ENCODE measurements around the gene DEFB112.

The DEFB112 gene

GRCh38 chr6:50049829-50050228 lies at the start of gene DEFB112:
TSS of gene DEFB112 (minus strand) at chr6:50049929. CDS start at chr6:50049869, 60 bp downstream.
- DNase-seq (ENCODE audit: low read depth in 2 of 2) = no peak

GRCh38 chr6:50098641-50098993 lies 48.9 kb upstream of the DEFB112 start:
- DNase-seq (ENCODE audit: low read depth in 2 of 2) = no peak

- DNase-seq (ENCODE audit: low read depth in 2 of 2) = no peak
Measured at GRCh38 chr6:50097966-50098640, 48.4 kb upstream of the DEFB112 start.

- DNase-seq (ENCODE audit: low read depth in 2 of 2) = no peak
Measured at GRCh38 chr6:50096296-50096695, 46.6 kb upstream of the DEFB112 start.

GRCh38 chr6:50093938-50094272 lies 44.2 kb upstream of the DEFB112 start:
- no peak for DNase-seq (ENCODE audit: low read depth in 2 of 2)

- no peak for DNase-seq (ENCODE audit: low read depth in 2 of 2)
Measured at GRCh38 chr6:50093116-50093937, 43.6 kb upstream of the DEFB112 start.

GRCh38 chr6:50091641-50092040 lies 41.9 kb upstream of the DEFB112 start:
- no peak for DNase-seq (ENCODE audit: low read depth in 2 of 2)

GRCh38 chr6:50089911-50090310 lies 40.2 kb upstream of the DEFB112 start:
- DNase-seq (ENCODE audit: low read depth in 2 of 2) = no peak

- no peak for DNase-seq (ENCODE audit: low read depth in 2 of 2)
Measured at GRCh38 chr6:50087231-50087954, 37.7 kb upstream of the DEFB112 start.

- no peak for DNase-seq (ENCODE audit: low read depth in 2 of 2)
Measured at GRCh38 chr6:50077385-50077784, 27.7 kb upstream of the DEFB112 start.

GRCh38 chr6:50076431-50076830 lies 26.7 kb upstream of the DEFB112 start:
- DNase-seq (ENCODE audit: low read depth in 2 of 2) = no peak

GRCh38 chr6:50071921-50072320 lies 22.2 kb upstream of the DEFB112 start:
- DNase-seq (ENCODE audit: low read depth in 2 of 2) = no peak

- DNase-seq (ENCODE audit: low read depth in 2 of 2) = no peak
Measured at GRCh38 chr6:50070101-50070500, 20.4 kb upstream of the DEFB112 start.

- DNase-seq (ENCODE audit: low read depth in 2 of 2) = no peak
Measured at GRCh38 chr6:50062051-50062450, 12.3 kb upstream of the DEFB112 start.

- no peak for DNase-seq (ENCODE audit: low read depth in 2 of 2)
Measured at GRCh38 chr6:50056242-50056641, 6.5 kb upstream of the DEFB112 start.

- no peak for DNase-seq (ENCODE audit: low read depth in 2 of 2)
Measured at GRCh38 chr6:50047026-50047425, 2.7 kb downstream of the DEFB112 start.

- DNase-seq (ENCODE audit: low read depth in 2 of 2) = no peak
Measured at GRCh38 chr6:50030777-50031562, 18.8 kb downstream of the DEFB112 start.

GRCh38 chr6:50030350-50030749 lies 19.4 kb downstream of the DEFB112 start:
- DNase-seq (ENCODE audit: low read depth in 2 of 2) = no peak

- no peak for DNase-seq (ENCODE audit: low read depth in 2 of 2)
Measured at GRCh38 chr6:50025258-50025657, 24.5 kb downstream of the DEFB112 start.

- DNase-seq (ENCODE audit: low read depth in 2 of 2) = no peak
Measured at GRCh38 chr6:50021894-50022293, 27.8 kb downstream of the DEFB112 start, which contains the start of gene DEFB110. TSS of gene DEFB110 (minus strand) at chr6:50021994. CDS start at chr6:50021935, 59 bp downstream.

- no peak for DNase-seq (ENCODE audit: low read depth in 2 of 2)
Measured at GRCh38 chr6:50007819-50008218, 41.9 kb downstream of the DEFB112 start.

- DNase-seq (ENCODE audit: low read depth in 2 of 2) = no peak
Measured at GRCh38 chr6:50003139-50003538, 46.6 kb downstream of the DEFB112 start.
